Measurements from ENCODE around the gene CHMP3.

GRCh38 chr2:86485103-86485502, 78.1 kb downstream of the CHMP3 start:
- TF ChIP-seq GATA2 (IDR thresholded peaks at IDR 0.05; ENCODE audit: low read depth, low read length) (no peak), GATA3 (IDR thresholded peaks at IDR 0.05; ENCODE audit: low read depth, low read length) (no peak)
